Vagina (tissue), 2 donors: ENCODE data around the gene GPR108. TPM values are rescaled to one million over a fixed set of nuclear protein-coding genes. Genes with fewer than 3 reads are reported as not detected.

Experiments
- DNase-seq, 2 donors: peaks; one replicate each; pipeline ENCODE4 v3.0.0-alpha.2; 2017; ENCODE audit errors: extremely low spot score in 2 of 2
- H3K27ac ChIP-seq: fragments of 200-600 bp; sonication (generic); one replicate; pipeline ENCODE4 v1.5.1; 2019
- H3K27me3 ChIP-seq: fragments of 200-600 bp; sonication (generic); one replicate; pipeline ENCODE4 v1.5.1; 2019
- H3K36me3 ChIP-seq, 2 donors: fragments of 200-600 bp; sonication (generic); one replicate each; pipeline ENCODE4 v1.5.1; 2017 to 2019
- H3K4me1 ChIP-seq: fragments of 200-600 bp; sonication (generic); one replicate; pipeline ENCODE4 v1.5.1; 2019
- H3K4me3 ChIP-seq, 2 donors: fragments of 200-600 bp; sonication (generic); 1 replicate in 1 of 2; 2 replicates in 1 of 2; pipeline ENCODE4 v1.5.1; 2016 to 2019
- H3K9me3 ChIP-seq: fragments of 200-600 bp; sonication (generic); one replicate; pipeline ENCODE4 v1.5.1; 2019
- POLR2A ChIP-seq, 2 donors: fragments of 450-650 bp; IDR thresholded peaks; one replicate each; pipeline ENCODE4 v1.6.1; 2017; ENCODE audit warnings: antibody characterized with exemption in 2 of 2, mild to moderate bottlenecking in 2 of 2, moderate library complexity in 2 of 2
- POLR2AphosphoS5 ChIP-seq, 2 donors: sonication (generic); formaldehyde crosslinking; IDR thresholded peaks; one replicate each; pipeline ENCODE4 v1.9.0; 2017; ENCODE audit warnings: antibody characterized with exemption in 2 of 2, mild to moderate bottlenecking in 2 of 2, low read depth in 1 of 2; ENCODE audit not compliant: insufficient read depth in 1 of 2
- intact Hi-C: fragments of 100-400 bp; cut with DNase I; formaldehyde crosslinking; loops from one replicate; pipeline ENCODE4 v1.15.1; 2023
- total RNA-seq: library from RNA; depleted of rRNA; stranded (reverse); fragments of >200 nt; gene quantifications from one replicate; pipeline ENCODE4 v1.2.3, GENCODE V29; 2016
- TF ChIP-seq, protein P1 (sequence below), 3 experiments: fragments of 450-650 bp in 2 of 3; fragments of 200-600 bp in 1 of 3; sonication (generic) in 1 of 3; IDR thresholded peaks; one replicate each; pipeline ENCODE4 v1.5.1; 2017 to 2019; ENCODE audit warnings: antibody characterized with exemption in 3 of 3, mild to moderate bottlenecking in 2 of 3, moderate library complexity in 2 of 3

GPR108 gene
- total RNA-seq, 1 donor from 2014 or later = 62.9 TPM

- Histone ChIP-seq H3K27ac (no peak overlapping the region), H3K36me3 (peaks cover 0 to 24% of the 10 kb centered on the region in 2 donors), H3K4me1 (peaks cover 11% of the 10 kb centered on the region), H3K9me3 (no peaks in the 10 kb centered on the region), H3K27me3 (no peaks in the 10 kb centered on the region), H3K4me3 (no peak overlapping the region)
- no peak for DNase-seq
- intact Hi-C loops = loop anchor here (10.0 kb wide), 1 partner anchor 132 kb away; no protein-coding TSS in a partner anchor
- TF ChIP-seq POLR2AphosphoS5 (IDR thresholded peaks at IDR 0.05; ENCODE audit: insufficient read depth in 1 of 2, low read depth in 1 of 2) (no peak), POLR2A (IDR thresholded peaks at IDR 0.05) (no peak)
- TF ChIP-seq, protein P1, sequence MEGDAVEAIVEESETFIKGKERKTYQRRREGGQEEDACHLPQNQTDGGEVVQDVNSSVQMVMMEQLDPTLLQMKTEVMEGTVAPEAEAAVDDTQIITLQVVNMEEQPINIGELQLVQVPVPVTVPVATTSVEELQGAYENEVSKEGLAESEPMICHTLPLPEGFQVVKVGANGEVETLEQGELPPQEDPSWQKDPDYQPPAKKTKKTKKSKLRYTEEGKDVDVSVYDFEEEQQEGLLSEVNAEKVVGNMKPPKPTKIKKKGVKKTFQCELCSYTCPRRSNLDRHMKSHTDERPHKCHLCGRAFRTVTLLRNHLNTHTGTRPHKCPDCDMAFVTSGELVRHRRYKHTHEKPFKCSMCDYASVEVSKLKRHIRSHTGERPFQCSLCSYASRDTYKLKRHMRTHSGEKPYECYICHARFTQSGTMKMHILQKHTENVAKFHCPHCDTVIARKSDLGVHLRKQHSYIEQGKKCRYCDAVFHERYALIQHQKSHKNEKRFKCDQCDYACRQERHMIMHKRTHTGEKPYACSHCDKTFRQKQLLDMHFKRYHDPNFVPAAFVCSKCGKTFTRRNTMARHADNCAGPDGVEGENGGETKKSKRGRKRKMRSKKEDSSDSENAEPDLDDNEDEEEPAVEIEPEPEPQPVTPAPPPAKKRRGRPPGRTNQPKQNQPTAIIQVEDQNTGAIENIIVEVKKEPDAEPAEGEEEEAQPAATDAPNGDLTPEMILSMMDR (IDR thresholded peaks at IDR 0.05) = no peak
These were observed 4.5 kb downstream of the GPR108 start for GRCh38 chr19:6732803-6733337.

DNA sequence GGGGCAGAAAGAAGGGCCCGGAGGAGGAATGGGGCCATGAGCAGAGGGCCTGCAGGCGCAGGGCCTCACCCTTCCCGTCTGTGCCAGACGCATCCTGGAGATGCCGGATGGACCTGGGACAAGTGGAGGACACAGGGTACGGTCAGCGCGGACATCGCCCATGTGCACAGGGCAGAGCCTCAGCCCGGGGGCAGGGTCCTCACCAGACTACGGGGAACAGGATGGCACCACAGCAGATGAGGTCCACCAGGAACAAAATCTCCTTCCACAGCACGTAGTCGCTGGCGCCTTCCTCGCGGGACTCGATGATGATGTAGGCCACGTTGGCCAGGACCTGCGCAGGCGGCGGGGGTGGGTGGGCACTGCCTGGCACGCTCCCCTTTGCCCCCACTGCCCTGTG lies 5.6 kb downstream of the GPR108 start:
- no peak for DNase-seq
- intact Hi-C loops = loop anchor here (10.0 kb wide), 1 partner anchor 133 kb away; no protein-coding TSS in a partner anchor
- Histone ChIP-seq H3K36me3 (peaks cover 0 to 24% of the 10 kb centered on the region in 2 donors), H3K9me3 (no peaks in the 10 kb centered on the region), H3K27me3 (no peaks in the 10 kb centered on the region), H3K4me3 (no peak overlapping the region), H3K4me1 (peaks cover 11% of the 10 kb centered on the region), H3K27ac (no peak overlapping the region)
- TF ChIP-seq POLR2AphosphoS5 (IDR thresholded peaks at IDR 0.05; ENCODE audit: insufficient read depth in 1 of 2, low read depth in 1 of 2) (no peak), POLR2A (IDR thresholded peaks at IDR 0.05) (no peak)
- TF ChIP-seq, protein P1 (IDR thresholded peaks at IDR 0.05) = no peak

DNA sequence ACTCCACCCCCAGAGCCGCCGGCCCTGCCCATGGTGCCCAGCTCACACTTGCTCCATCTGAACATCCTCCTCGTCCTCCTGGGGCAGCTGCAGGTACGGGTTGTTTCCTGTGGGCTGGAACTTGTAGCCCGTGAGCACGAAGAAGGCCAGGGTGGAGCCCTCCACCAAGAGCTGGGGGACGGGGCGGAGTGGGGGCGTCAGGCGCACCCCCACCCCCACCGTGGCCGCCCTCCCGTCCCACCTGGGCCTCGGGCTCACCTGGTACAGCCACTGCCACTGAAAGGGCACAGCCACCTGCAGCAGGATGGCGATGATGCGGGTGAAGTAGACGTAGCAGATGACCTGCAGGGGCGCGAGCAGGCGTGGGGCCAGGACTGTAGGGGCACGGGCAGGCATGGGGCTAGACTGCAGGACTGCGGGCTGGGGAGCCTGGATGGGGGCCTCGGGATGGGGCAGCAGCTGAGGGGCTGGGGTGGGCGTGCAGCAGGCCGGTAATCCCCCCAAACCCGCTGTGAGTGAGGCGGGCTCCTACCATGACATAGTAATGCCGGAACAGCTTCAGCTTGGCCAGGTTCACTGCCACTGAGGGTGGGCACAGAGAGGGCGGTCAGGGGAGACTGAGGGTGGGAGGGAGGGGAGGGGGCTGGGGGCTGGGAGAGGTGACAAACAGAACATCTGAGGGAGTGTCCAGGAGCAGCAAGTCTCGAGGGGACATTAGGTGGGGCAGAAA lies 6.3 kb downstream of the GPR108 start:
- Histone ChIP-seq H3K27me3 (no peaks in the 10 kb centered on the region), H3K36me3 (peaks cover 0 to 24% of the 10 kb centered on the region in 2 donors), H3K27ac (no peak overlapping the region), H3K4me3 (no peak overlapping the region), H3K9me3 (no peaks in the 10 kb centered on the region), H3K4me1 (peaks cover 8% of the 10 kb centered on the region)
- TF ChIP-seq POLR2AphosphoS5 (IDR thresholded peaks at IDR 0.05; ENCODE audit: insufficient read depth in 1 of 2, low read depth in 1 of 2) = no peak
- TF ChIP-seq POLR2A (IDR thresholded peaks at IDR 0.05) = no peak
- TF ChIP-seq, protein P1 (IDR thresholded peaks at IDR 0.05) = no peak
- no peak for DNase-seq
- intact Hi-C loops = loop anchor here (10.0 kb wide), 1 partner anchor 134 kb away; no protein-coding TSS in a partner anchor

GRCh38 chr19:6730153-6730804 lies 7.1 kb downstream of the GPR108 start:
- Histone ChIP-seq H3K9me3 (no peaks in the 10 kb centered on the region), H3K27me3 (no peaks in the 10 kb centered on the region), H3K36me3 (peaks cover 0 to 24% of the 10 kb centered on the region in 2 donors), H3K27ac (no peak overlapping the region), H3K4me3 (no peak overlapping the region), H3K4me1 (peaks cover under 1% of the 10 kb centered on the region)
- TF ChIP-seq, protein P1 (IDR thresholded peaks at IDR 0.05) = no peak
- TF ChIP-seq POLR2AphosphoS5 (IDR thresholded peaks at IDR 0.05; ENCODE audit: insufficient read depth in 1 of 2, low read depth in 1 of 2) (no peak), POLR2A (IDR thresholded peaks at IDR 0.05) (no peak)
- DNase-seq = no peak
- intact Hi-C loops = loop anchor here (10.0 kb wide), 1 partner anchor 135 kb away; no protein-coding TSS in a partner anchor
